NCI-H82 (cell line): ENCODE data around the gene MDFIC2.

Experiments used
- DNase-seq: peaks from one replicate; lab custom pipeline; 2025; lab: John Stamatoyannopoulos, UW

MDFIC2 gene

GRCh38 chr3:70180664-70181063 lies 131.8 kb downstream of the MDFIC2 start:
- no peak for DNase-seq

DNA sequence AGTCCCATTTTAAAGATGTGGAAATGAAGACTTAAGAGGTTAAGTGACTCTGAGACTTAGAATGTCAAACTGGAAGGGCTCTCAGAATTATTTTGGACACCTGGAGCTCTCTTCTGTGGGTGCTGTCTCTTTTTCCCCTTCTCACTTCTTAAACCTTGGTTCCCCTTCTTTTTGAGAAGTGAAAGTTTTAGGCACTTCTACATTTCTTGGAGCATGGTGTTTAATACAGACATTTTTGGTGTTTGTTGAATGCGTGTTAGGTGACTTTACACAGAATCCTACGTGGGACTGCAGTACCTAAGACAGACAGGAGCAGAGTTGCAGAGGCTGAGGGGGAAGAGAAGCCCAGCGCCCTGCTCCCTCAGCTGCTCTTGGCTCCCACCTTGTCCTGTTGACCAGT lies 133.3 kb downstream of the MDFIC2 start:
- DNase-seq, result no peak

DNA sequence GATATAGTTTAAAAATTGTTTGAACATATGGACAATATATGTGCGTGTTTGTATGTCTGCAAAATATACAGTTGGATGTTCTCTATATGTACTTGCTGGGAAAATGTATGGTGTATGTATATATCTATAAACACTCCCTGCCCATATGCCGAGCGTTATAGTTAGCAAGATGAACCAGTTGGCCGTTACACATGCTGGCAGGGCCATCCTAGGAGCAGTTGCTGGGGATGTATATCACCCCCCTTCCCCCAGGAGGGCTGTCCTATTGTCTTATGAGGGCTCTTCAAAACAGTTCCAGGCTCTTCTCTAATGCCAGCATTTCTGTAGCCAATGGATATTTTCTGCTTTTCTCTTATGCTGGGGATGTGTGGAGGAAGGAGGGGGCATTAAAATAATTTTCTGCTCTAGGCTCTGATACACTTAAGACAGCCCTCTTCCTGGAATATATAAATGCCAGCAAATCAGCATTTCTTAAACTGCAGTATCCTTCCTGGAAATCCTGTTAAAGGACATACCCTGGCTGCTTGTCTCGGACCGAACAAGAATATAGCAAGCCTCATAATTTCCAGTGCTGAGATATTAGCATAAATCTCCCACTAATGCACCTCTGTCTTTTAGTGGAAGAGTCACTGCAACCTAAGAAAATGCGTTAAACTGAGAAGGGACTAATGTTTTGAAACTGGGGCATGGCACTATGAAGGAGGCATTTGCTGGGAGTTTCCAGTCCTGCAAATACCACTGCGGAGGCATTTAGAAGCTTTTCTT lies 134.4 kb downstream of the MDFIC2 start:
- no peak for DNase-seq

GRCh38 chr3:70176224-70176623 lies 136.2 kb downstream of the MDFIC2 start:
- DNase-seq, result no peak

DNA sequence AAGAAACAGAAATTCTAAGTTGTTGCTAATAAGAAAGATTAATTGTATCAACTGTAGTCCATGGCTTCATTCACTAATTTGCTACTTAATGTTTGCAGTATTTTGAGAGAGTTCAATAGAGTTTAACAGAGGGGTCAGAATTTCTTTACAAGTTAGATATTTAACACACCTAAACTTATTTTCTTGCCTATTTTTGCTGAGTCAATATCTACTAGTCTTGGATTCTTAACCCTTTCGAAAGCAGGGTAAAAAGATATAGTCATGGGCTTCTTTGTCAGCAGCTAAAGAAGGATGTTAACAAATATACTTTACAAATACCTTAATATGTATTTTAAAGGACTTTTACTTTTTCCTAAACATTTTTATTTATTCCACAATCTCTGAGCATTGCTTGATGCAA lies 155.6 kb downstream of the MDFIC2 start:
- no peak for DNase-seq

DNA sequence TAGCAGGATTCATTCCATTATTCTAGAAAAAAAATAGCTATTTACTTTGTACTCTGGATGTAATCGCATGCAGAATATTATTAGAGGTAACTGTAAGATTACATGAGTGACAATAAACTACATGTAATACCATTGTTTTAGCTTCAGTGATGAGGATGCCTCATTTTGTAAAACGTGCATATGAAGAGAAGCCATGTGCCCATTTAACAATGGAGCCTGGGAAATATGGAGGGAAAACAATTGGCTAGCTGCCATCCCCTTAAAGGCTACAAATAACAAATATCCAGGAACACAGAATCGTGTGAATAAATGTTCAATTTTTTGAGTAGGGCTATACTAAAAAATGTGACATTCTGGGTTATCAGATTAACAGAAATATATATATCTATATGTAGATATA lies 161.8 kb downstream of the MDFIC2 start:
- no peak for DNase-seq

- DNase-seq, result no peak
Measured at GRCh38 chr3:70149714-70150400, 162.6 kb downstream of the MDFIC2 start.
